WTC11 (cell line): ENCODE measurements around the gene COMMD4. TPM values are rescaled to one million over a fixed set of nuclear protein-coding genes. Genes with fewer than 3 reads are reported as not detected.

Experiments used
- ATAC-seq: fragments of 200-7000 bp; cut with Tn5 transposase; 2 replicates; pipeline ENCODE4 v1.10.0; 2021; ENCODE audit warnings: mild to moderate bottlenecking, moderate library complexity
- CTCF ChIA-PET: fragments of 300-600 bp; sonication (Branson Sonifier 250); formaldehyde crosslinking; loops from one replicate; lab custom pipeline; 2021; ENCODE audit warnings: antibody characterized with exemption; lab: Charles Lee
- POLR2A ChIA-PET: fragments of 350-600 bp; sonication (Branson Sonifier 250); formaldehyde crosslinking; loops from one replicate; lab custom pipeline; 2021; ENCODE audit warnings: antibody characterized with exemption; lab: Charles Lee
- DNase-seq: peaks from one replicate; pipeline ENCODE4 v3.0.0; 2021; ENCODE audit warnings: low spot score
- H3K27ac Mint-ChIP-seq: 2 replicates; pipeline ENCODE4 v1.8.0; 2021; ENCODE audit warnings: mixed read lengths
- H3K27me3 Mint-ChIP-seq: 2 replicates; pipeline ENCODE4 v1.8.0; 2021; ENCODE audit warnings: low read depth, mild to moderate bottlenecking, moderate library complexity, mixed read lengths
- H3K36me3 Mint-ChIP-seq: 2 replicates; pipeline ENCODE4 v1.8.0; 2021; ENCODE audit warnings: mixed read lengths
- H3K4me1 Mint-ChIP-seq: 2 replicates; pipeline ENCODE4 v1.8.0; 2022; ENCODE audit warnings: mixed read lengths
- H3K4me3 Mint-ChIP-seq: 2 replicates; pipeline ENCODE4 v1.8.0; 2021; ENCODE audit warnings: mild to moderate bottlenecking, moderate library complexity, mixed read lengths
- H3K9me3 Mint-ChIP-seq: 2 replicates; pipeline ENCODE4 v1.8.0; 2021; ENCODE audit warnings: mixed read lengths
- ATF2 ChIP-seq: sonication (generic); formaldehyde crosslinking; IDR thresholded peaks from 2 replicates; pipeline ENCODE4 v1.8.1; 2022; ENCODE audit warnings: low read depth, missing genetic modification reagents, borderline replicate concordance
- ATF6 ChIP-seq: sonication (generic); formaldehyde crosslinking; IDR thresholded peaks from 2 replicates; pipeline ENCODE4 v1.8.1; 2023; ENCODE audit warnings: mild to moderate bottlenecking, missing genetic modification reagents
- E2F1 ChIP-seq: sonication (generic); formaldehyde crosslinking; IDR thresholded peaks from 2 replicates; pipeline ENCODE4 v1.8.0; 2022; ENCODE audit warnings: mild to moderate bottlenecking, missing genetic modification reagents
- ERG ChIP-seq: fragments of 250-450 bp; sonication (Bioruptor Pico); IDR thresholded peaks from 2 replicates; pipeline ENCODE4 v1.8.0; 2021; ENCODE audit warnings: mild to moderate bottlenecking
- ESRRA ChIP-seq: sonication (generic); formaldehyde crosslinking; IDR thresholded peaks from 2 replicates; pipeline ENCODE4 v1.8.1; 2022; ENCODE audit warnings: mild to moderate bottlenecking, missing genetic modification reagents, borderline replicate concordance
- ETV6 ChIP-seq: sonication (generic); formaldehyde crosslinking; IDR thresholded peaks from 2 replicates; pipeline ENCODE4 v1.8.1; 2022; ENCODE audit warnings: mild to moderate bottlenecking, missing genetic modification reagents
- FOXK1 ChIP-seq: sonication (generic); formaldehyde crosslinking; IDR thresholded peaks from 2 replicates; pipeline ENCODE4 v1.8.0; 2022; ENCODE audit warnings: mild to moderate bottlenecking, moderate library complexity, missing genetic modification reagents
- GTF2I ChIP-seq: fragments of 250-450 bp; sonication (Bioruptor Pico); conservative IDR thresholded peaks from 2 replicates; pipeline ENCODE4 v1.4.0; 2021; ENCODE audit warnings: mild to moderate bottlenecking
- HMGA2 ChIP-seq: fragments of 250-450 bp; sonication (Bioruptor Pico); IDR thresholded peaks from 2 replicates; pipeline ENCODE4 v1.4.0; 2021; ENCODE audit warnings: mild to moderate bottlenecking, moderate library complexity
- MAX ChIP-seq: sonication (generic); formaldehyde crosslinking; IDR thresholded peaks from 2 replicates; pipeline ENCODE4 v1.8.0; 2022; ENCODE audit warnings: mild to moderate bottlenecking, missing genetic modification reagents
- NFYB ChIP-seq: sonication (generic); formaldehyde crosslinking; conservative IDR thresholded peaks from 2 replicates; pipeline ENCODE4 v1.8.0; 2022; ENCODE audit warnings: low read depth, missing genetic modification reagents
- NR2C2 ChIP-seq: sonication (generic); formaldehyde crosslinking; IDR thresholded peaks from 2 replicates; pipeline ENCODE4 v1.8.0; 2022; ENCODE audit warnings: mild to moderate bottlenecking, missing genetic modification reagents
- PRDM15 ChIP-seq: sonication (generic); formaldehyde crosslinking; IDR thresholded peaks from 2 replicates; pipeline ENCODE4 v1.8.0; 2022; ENCODE audit warnings: missing genetic modification reagents
- RORB ChIP-seq: fragments of 250-450 bp; sonication (Bioruptor Pico); IDR thresholded peaks from 2 replicates; pipeline ENCODE4 v1.9.0; 2021; ENCODE audit warnings: mild to moderate bottlenecking
- SMAD4 ChIP-seq: sonication (generic); formaldehyde crosslinking; IDR thresholded peaks from 2 replicates; pipeline ENCODE4 v1.8.0; 2022; ENCODE audit warnings: mild to moderate bottlenecking, missing genetic modification reagents
- USF2 ChIP-seq: sonication (generic); formaldehyde crosslinking; IDR thresholded peaks from 2 replicates; pipeline ENCODE4 v1.8.1; 2023; ENCODE audit warnings: mild to moderate bottlenecking, missing genetic modification reagents, moderate library complexity
- ZMAT4 ChIP-seq: fragments of 250-450 bp; sonication (Bioruptor Pico); IDR thresholded peaks from 2 replicates; pipeline ENCODE4 v1.9.0; 2021; ENCODE audit warnings: mild to moderate bottlenecking
- ZNF423 ChIP-seq: fragments of 250-450 bp; sonication (Bioruptor Pico); IDR thresholded peaks from 2 replicates; pipeline ENCODE4 v2.1.2; 2022; ENCODE audit warnings: mild to moderate bottlenecking, moderate library complexity
- ZNF425 ChIP-seq: fragments of 250-450 bp; sonication (Bioruptor Pico); conservative IDR thresholded peaks from 2 replicates; pipeline ENCODE4 v1.9.0; 2021; ENCODE audit warnings: mild to moderate bottlenecking
- total RNA-seq: library from RNA; stranded (reverse); gene quantifications from 3 replicates; pipeline ENCODE4 v1.2.3, GENCODE V29; 2021

Gene COMMD4
- total RNA-seq, 1 experiment from 2014 or later: 140 TPM

GRCh38 chr15:75367913-75368688 lies 32.2 kb downstream of the COMMD4 start, which contains the start of gene MAN2C1 (continued):
- TF ChIP-seq NFYB (CRISPR knock-in tag) (peak; percentile 39), PRDM15 (CRISPR knock-in tag) (no peak), MAX (peak; percentile 12; the same call in 1 of the 2 replicates), RORB (CRISPR knock-in tag) (no peak), ETV6 (CRISPR knock-in tag) (peak; percentile 79; the same call in 1 of the 2 replicates), ESRRA (CRISPR knock-in tag) (peak; percentile 78; the same call in 1 of the 2 replicates), ZMAT4 (CRISPR knock-in tag) (0 out of 2 replicates have a peak, but pooled peaks have one; percentile 23), USF2 (peak; percentile 45; the same call in 1 of the 2 replicates), FOXK1 (peak; percentile 53; the same call in 1 of the 2 replicates), ATF2 (0 out of 2 replicates have a peak, but pooled peaks have one; percentile 42), E2F1 (CRISPR knock-in tag) (peak; percentile 77; the same call in 1 of the 2 replicates)

GRCh38 chr15:75368689-75369239 lies 32.9 kb downstream of the COMMD4 start:
- DNase-seq (no peak), ATAC-seq (no peak; the same call in 1 of the 2 replicates)
- peak overlapping the region; percentile 90 for H3K4me3 Mint-ChIP-seq
- peaks cover 18% of the 10 kb centered on the region for H3K4me1 Mint-ChIP-seq
- H3K27me3 Mint-ChIP-seq: no peaks in the 10 kb centered on the region
- H3K27ac Mint-ChIP-seq: peak overlapping the region; percentile 96
- H3K36me3 Mint-ChIP-seq: peaks cover 46% of the 10 kb centered on the region
- ChIA-PET CTCF (interaction anchor here (0.9 to 2.3 kb wide), 33 partner anchors 15 to 441 kb away, joined by 3 to 40 read pairs (median 6); partner anchors contain the start of genes C15orf39, NEIL1, PPCDC and PTPN9), POLR2A (interaction anchor here (0.6 to 3.1 kb wide), 8 partner anchors 15 to 467 kb away, joined by 3 to 33 read pairs (median 10); partner anchors contain the start of genes IMP3, NEIL1, PTPN9 and SIN3A)
- TF ChIP-seq ATF6 (no peak), ZNF423 (CRISPR knock-in tag) (no peak), NR2C2 (CRISPR knock-in tag) (no peak), GTF2I (CRISPR knock-in tag) (no peak), ERG (CRISPR knock-in tag) (no peak), HMGA2 (CRISPR knock-in tag) (no peak), ZNF425 (CRISPR knock-in tag) (0 out of 2 replicates have a peak, but pooled peaks have one; percentile 1), SMAD4 (CRISPR knock-in tag) (no peak)
- H3K9me3 Mint-ChIP-seq: no peaks in the 10 kb centered on the region
